ENCODE measurements around the gene MYBPH.

MYBPH gene

GRCh38 chr1:203175237-203175826 lies at the start of gene MYBPH:
Gene MYBPH (minus strand): TSS chr1:203175826. CDS start chr1:203175755, 71 bp downstream.
- DNase-seq: no peak

GRCh38 chr1:203225071-203225470 lies 49.4 kb upstream of the MYBPH start:
- DNase-seq: no peak

- no peak for DNase-seq
These were observed 47.6 kb upstream of the MYBPH start for GRCh38 chr1:203223012-203223775.

GRCh38 chr1:203219934-203220333 lies 44.3 kb upstream of the MYBPH start:
- no peak for DNase-seq

GRCh38 chr1:203219171-203219570 lies 43.5 kb upstream of the MYBPH start:
- no peak for DNase-seq

GRCh38 chr1:203217668-203218067 lies 42.0 kb upstream of the MYBPH start:
- no peak for DNase-seq

- DNase-seq: no peak
These were observed 41.6 kb upstream of the MYBPH start for GRCh38 chr1:203217139-203217655.

- peak; percentile 58 for DNase-seq
These were observed 40.9 kb upstream of the MYBPH start for GRCh38 chr1:203216274-203217138.

GRCh38 chr1:203215573-203215972 lies 39.9 kb upstream of the MYBPH start:
- DNase-seq: no peak

- no peak for DNase-seq
These were observed 39.2 kb upstream of the MYBPH start for GRCh38 chr1:203214871-203215270.

- DNase-seq: no peak
These were observed 37.5 kb upstream of the MYBPH start for GRCh38 chr1:203213126-203213525.

- DNase-seq: no peak
These were observed 36.2 kb upstream of the MYBPH start for GRCh38 chr1:203211812-203212211.

- no peak for DNase-seq
These were observed 35.4 kb upstream of the MYBPH start for GRCh38 chr1:203210988-203211387.

- DNase-seq: no peak
These were observed 34.7 kb upstream of the MYBPH start for GRCh38 chr1:203210350-203210749.

GRCh38 chr1:203208181-203208580 lies 32.6 kb upstream of the MYBPH start:
- DNase-seq: no peak

GRCh38 chr1:203207751-203208150 lies 32.1 kb upstream of the MYBPH start:
- DNase-seq: no peak

GRCh38 chr1:203206129-203206687 lies 30.6 kb upstream of the MYBPH start:
- no peak for DNase-seq

- no peak for DNase-seq
These were observed 29.1 kb upstream of the MYBPH start for GRCh38 chr1:203204756-203205155.

GRCh38 chr1:203202431-203203245 lies 27.0 kb upstream of the MYBPH start:
- DNase-seq: peak; percentile 54

- DNase-seq: no peak
These were observed 26.0 kb upstream of the MYBPH start for GRCh38 chr1:203201516-203202205.

- DNase-seq: no peak
These were observed 25.3 kb upstream of the MYBPH start for GRCh38 chr1:203200916-203201315.
